Kidney (tissue), 14 donors: ENCODE data around the gene EIF2B2. TPM values are rescaled to one million over a fixed set of nuclear protein-coding genes. Genes with fewer than 3 reads are reported as not detected.
"Not testable (repeated sequence)": the region's sequence is repeated elsewhere in the genome, so short reads cannot be mapped to it uniquely, and the experiment has no call there.

ENCODE experiments used
- DNase-seq, 5 donors: peaks; one replicate each; pipeline ENCODE4 v3.0.0-alpha.2; 2013 to 2020
- FAIRE-seq: peaks from 2 replicates; lab custom pipeline; 2012; peaks lifted over from hg19 to GRCh38; lab: Jason Lieb, UNC
- H3K27ac ChIP-seq, 2 donors: one replicate each; pipeline ENCODE4 v1.7.0; 2013; ENCODE audit warnings: low read depth in 2 of 2, low read length in 2 of 2, inconsistent platforms in 1 of 2
- H3K27me3 ChIP-seq: one replicate; pipeline ENCODE4 v1.7.1; 2013; ENCODE audit warnings: low read length, inconsistent platforms; ENCODE audit not compliant: control insufficient read depth, insufficient read depth
- H3K36me3 ChIP-seq, 3 donors: one replicate each; pipeline versions ENCODE4 v1.7.0 to v1.7.1; 2013; ENCODE audit warnings: low read length in 3 of 3, control low read depth in 1 of 3, inconsistent platforms in 1 of 3; ENCODE audit not compliant: insufficient read depth in 3 of 3, control insufficient read depth in 2 of 3
- H3K4me1 ChIP-seq, 3 donors: one replicate each; pipeline versions ENCODE4 v1.7.0 to v1.7.1; 2013; ENCODE audit warnings: low read length in 3 of 3, inconsistent platforms in 1 of 3, low read depth in 1 of 3; ENCODE audit not compliant: control insufficient read depth in 2 of 3, insufficient read depth in 2 of 3
- H3K4me3 ChIP-seq, 3 donors: one replicate each; pipeline versions ENCODE4 v1.7.0 to v1.8.1; 2013; ENCODE audit warnings: low read length in 3 of 3, control low read depth in 1 of 3, inconsistent platforms in 1 of 3
- H3K9ac ChIP-seq, 3 donors: one replicate each; pipeline versions ENCODE4 v1.7.0 to v1.7.1; 2013; ENCODE audit warnings: low read length in 3 of 3, control low read depth in 1 of 3, inconsistent platforms in 1 of 3
- H3K9me3 ChIP-seq, 3 donors: one replicate each; pipeline versions ENCODE4 v1.7.0 to v1.7.1; 2013; ENCODE audit warnings: low read length in 3 of 3, control low read depth in 1 of 3, inconsistent platforms in 1 of 3; ENCODE audit not compliant: control insufficient read depth in 2 of 3, insufficient read depth in 1 of 3
- intact Hi-C: fragments of 100-400 bp; cut with DNase I; formaldehyde crosslinking; loops from one replicate; pipeline ENCODE4 v1.11.1; 2022
- polyA plus RNA-seq: library from polyadenylated mRNA; stranded (reverse); fragments of 350-450 nt; fragmentation: Illumina TruSeq; extraction: RNeasy Lipid Tissue Mini Kit (QIAGEN cat#74804); gene quantifications from one replicate; pipeline ENCODE4 v1.2.3, GENCODE V29; 2014; ENCODE audit warnings: low read depth, low replicate concordance; ENCODE audit not compliant: insufficient read depth
- total RNA-seq: library from RNA; stranded (reverse); fragmentation: NEBNext Ultra II Directional; extraction: Animal tissue kit (Norgen Biotek cat#: 25700); gene quantifications from one replicate; pipeline ENCODE4 v1.2.1, GENCODE V29; 2021
- TF ChIP-seq, protein P1 (sequence below): IDR thresholded peaks from 3 replicates; pipeline ENCODE4 v1.5.1; 2012; ENCODE audit warnings: mild to moderate bottlenecking, moderate library complexity, borderline replicate concordance; ENCODE audit not compliant: insufficient read depth; ENCODE audit errors: extremely low read depth
- donor health status: control.
- donor health status: control.
- donor health status: control.
- donor health status: control.
- donor health status: control.
- donor health status: DM: yes; HTN: yes; CAD: no.
- donor health status: Normal renal cell carcinoma (clear cell type).

The EIF2B2 gene
- total and polyA plus RNA-seq, 2 donors from 2014 or later, result 44.0 to 60.6 TPM

DNA sequence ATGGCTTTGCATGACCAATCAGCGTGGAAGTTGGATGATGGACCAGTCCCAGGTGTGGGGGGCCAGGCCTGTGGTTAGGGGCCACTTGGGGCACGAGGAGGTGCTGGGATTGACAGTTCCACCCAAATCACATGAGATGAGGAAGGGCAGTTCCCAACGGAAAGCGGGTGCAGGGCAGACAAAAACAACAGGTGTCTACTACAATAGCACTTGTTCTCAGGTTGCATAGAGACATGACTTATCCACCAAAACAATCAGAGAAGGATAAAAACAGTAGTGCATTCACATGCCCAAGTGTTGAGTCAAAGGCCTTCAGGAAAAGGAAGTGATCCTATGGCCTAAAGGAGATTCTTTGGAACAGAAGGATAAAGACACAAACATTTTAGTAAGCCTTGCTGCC lies 14.6 kb upstream of the EIF2B2 start:
- Histone ChIP-seq H3K36me3 (no peaks in the 10 kb centered on the region), H3K4me3 (no peak overlapping the region), H3K27me3 (no peaks in the 10 kb centered on the region), H3K4me1 (no peaks in the 10 kb centered on the region), H3K9ac (no peak overlapping the region), H3K27ac (no peak overlapping the region), H3K9me3 (no peaks in the 10 kb centered on the region)
- FAIRE-seq (no peak), DNase-seq (no peak)
- TF ChIP-seq, protein P1, sequence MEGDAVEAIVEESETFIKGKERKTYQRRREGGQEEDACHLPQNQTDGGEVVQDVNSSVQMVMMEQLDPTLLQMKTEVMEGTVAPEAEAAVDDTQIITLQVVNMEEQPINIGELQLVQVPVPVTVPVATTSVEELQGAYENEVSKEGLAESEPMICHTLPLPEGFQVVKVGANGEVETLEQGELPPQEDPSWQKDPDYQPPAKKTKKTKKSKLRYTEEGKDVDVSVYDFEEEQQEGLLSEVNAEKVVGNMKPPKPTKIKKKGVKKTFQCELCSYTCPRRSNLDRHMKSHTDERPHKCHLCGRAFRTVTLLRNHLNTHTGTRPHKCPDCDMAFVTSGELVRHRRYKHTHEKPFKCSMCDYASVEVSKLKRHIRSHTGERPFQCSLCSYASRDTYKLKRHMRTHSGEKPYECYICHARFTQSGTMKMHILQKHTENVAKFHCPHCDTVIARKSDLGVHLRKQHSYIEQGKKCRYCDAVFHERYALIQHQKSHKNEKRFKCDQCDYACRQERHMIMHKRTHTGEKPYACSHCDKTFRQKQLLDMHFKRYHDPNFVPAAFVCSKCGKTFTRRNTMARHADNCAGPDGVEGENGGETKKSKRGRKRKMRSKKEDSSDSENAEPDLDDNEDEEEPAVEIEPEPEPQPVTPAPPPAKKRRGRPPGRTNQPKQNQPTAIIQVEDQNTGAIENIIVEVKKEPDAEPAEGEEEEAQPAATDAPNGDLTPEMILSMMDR, result no peak
- intact Hi-C loops, result no loop called here

DNA sequence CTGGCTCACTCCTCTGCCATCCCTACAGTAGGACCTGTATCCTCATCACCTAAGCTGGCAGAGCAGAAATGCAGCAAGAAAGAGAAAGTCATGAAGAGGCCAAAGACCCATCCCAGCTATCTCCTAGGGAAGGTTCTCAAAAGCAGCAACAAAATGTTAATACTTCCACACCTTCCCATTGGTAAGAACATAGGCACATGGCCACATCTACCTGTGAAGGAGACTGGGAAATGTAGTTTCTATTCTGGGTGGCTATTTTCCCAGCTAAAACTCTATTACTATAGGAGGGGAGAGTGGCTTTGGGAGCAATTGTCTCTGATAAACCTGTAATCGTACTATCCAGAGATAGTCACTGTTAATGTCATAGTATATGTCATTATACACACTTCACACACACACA lies 13.7 kb upstream of the EIF2B2 start:
- no peak for FAIRE-seq
- DNase-seq, result no peak

DNA sequence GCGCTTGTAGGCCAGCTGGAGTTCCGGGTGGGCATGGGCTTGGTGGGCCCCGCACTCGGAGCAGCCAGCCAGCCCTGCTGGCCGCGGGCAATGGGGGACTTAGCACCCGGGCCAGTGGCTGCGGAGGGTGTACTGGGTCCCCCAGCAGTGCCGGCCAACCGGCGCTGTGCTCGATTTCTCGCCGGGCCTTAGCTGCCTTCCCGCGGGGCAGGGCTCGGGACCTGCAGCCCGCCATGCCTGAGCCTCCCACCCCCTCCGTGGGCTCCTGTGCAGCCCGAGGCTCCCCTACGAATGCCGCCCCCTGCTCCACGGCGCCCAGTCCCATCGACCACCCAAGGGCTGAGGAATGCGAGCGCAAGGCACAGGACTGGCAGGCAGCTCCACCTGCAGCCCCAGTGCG lies 8.5 kb upstream of the EIF2B2 start:
- H3K27ac ChIP-seq, H3K9me3 ChIP-seq, H3K4me3 ChIP-seq, H3K9ac ChIP-seq, H3K4me1 ChIP-seq, H3K27me3 ChIP-seq, H3K36me3 ChIP-seq, FAIRE-seq, DNase-seq, intact Hi-C loops: not testable (repeated sequence)

More for the DNA sequence above, 13.7 kb upstream of the EIF2B2 start:
- no peaks in the 10 kb centered on the region for H3K4me1 ChIP-seq
- no peak overlapping the region for H3K4me3 ChIP-seq
- no peaks in the 10 kb centered on the region for H3K27me3 ChIP-seq
- intact Hi-C loops, result no loop called here
- no peak overlapping the region for H3K27ac ChIP-seq
- H3K36me3 ChIP-seq, result no peaks in the 10 kb centered on the region
- TF ChIP-seq, protein P1, result no peak
- H3K9ac ChIP-seq, result no peak overlapping the region
- no peaks in the 10 kb centered on the region for H3K9me3 ChIP-seq

DNA sequence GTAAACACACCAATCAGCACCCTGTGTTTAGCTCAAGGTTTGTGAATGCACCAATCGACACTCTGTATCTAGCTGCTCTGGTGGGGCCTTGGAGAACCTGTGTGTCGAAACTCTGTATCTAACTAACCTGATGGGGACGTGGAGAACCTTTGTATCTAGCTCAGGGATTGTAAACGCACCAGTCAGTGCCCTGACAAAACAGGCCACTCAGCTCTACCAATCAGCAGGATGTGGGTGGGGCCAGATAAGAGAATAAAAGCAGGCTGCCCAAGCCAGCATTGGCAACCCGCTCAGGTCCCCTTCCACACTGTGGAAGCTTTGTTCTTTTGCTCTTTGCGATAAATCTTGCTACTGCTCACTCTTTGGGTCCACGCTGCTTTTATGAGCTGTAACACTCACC lies 6.9 kb upstream of the EIF2B2 start:
- FAIRE-seq, H3K36me3 ChIP-seq, intact Hi-C loops, H3K4me1 ChIP-seq, DNase-seq, H3K27ac ChIP-seq, H3K27me3 ChIP-seq, H3K9me3 ChIP-seq, H3K4me3 ChIP-seq, H3K9ac ChIP-seq: not testable (repeated sequence)
